K562 (cell line): ENCODE measurements around the gene NTRK2. TPM values are rescaled to one million over a fixed set of nuclear protein-coding genes. Genes with fewer than 3 reads are reported as not detected.

Experiments
- ATAC-seq: fragments of 200-7000 bp; cut with Tn5 transposase; 3 replicates; pipeline ENCODE4 v1.9.1; 2020; ENCODE audit warnings: moderate library complexity
- BruUV-seq: library from RNA; stranded (reverse); fragments of 400-500 nt; replicated peaks from 2 replicates; lab custom pipeline; 2021; lab: Mats Ljungman, UMichigan
- CTCF ChIA-PET: fragments of 300-600 bp; formaldehyde crosslinking; extraction: SDS; loops from one replicate; lab custom pipeline; 2021; ENCODE audit warnings: low intra/inter-chr PET ratio; lab: Yijun Ruan, JAX
- POLR2A ChIA-PET: fragments of 300-600, 350-650 bp; sonication (Branson Sonifier 250); formaldehyde crosslinking; extraction: SDS; loops from one replicate; lab custom pipeline; 2021; ENCODE audit warnings: antibody characterized with exemption, inconsistent platforms; lab: Yijun Ruan, JAX
- DNase-seq, 4 experiments: peaks; one replicate each; pipeline versions ENCODE4 v3.0.0 to v3.0.0-alpha.2; 2011 to 2018; ENCODE audit warnings: low spot score in 3 of 4, mixed read lengths in 3 of 4; ENCODE audit errors: extremely low read depth in 1 of 4
- FAIRE-seq: peaks from 2 replicates; lab custom pipeline; 2011; peaks lifted over from hg19 to GRCh38; lab: Jason Lieb, UNC
- H2AFZ ChIP-seq: 2 replicates; pipeline ENCODE4 v1.6.0; 2011; ENCODE audit warnings: low read depth, low read length, control low read depth, inconsistent platforms
- H3K27ac ChIP-seq: fragments of 200-600 bp; 3 replicates; pipeline ENCODE4 v1.8.0; 2011; ENCODE audit warnings: low read depth, mild to moderate bottlenecking, control low read depth, inconsistent platforms, low read length, moderate library complexity, mixed read lengths; ENCODE audit errors: extremely low read depth
- H3K27me3 ChIP-seq, 2 experiments: fragments of 300-600 bp in 1 of 2; 2 replicates in 1 of 2; 3 replicates in 1 of 2; pipeline versions ENCODE4 v1.6.0 to v1.8.0; 2011; ENCODE audit warnings: inconsistent platforms in 2 of 2, low read length in 2 of 2, mild to moderate bottlenecking in 1 of 2, mixed read lengths in 1 of 2, moderate library complexity in 1 of 2; ENCODE audit not compliant: control insufficient read depth in 2 of 2, insufficient read depth in 2 of 2
- H3K36me3 ChIP-seq: fragments of 300-600 bp; 3 replicates; pipeline ENCODE4 v1.8.0; 2011; ENCODE audit warnings: mild to moderate bottlenecking, low read length, inconsistent platforms; ENCODE audit not compliant: control insufficient read depth, insufficient read depth
- H3K4me1 ChIP-seq, 2 experiments: fragments of 200-600 bp in 1 of 2; replicated peaks in 1 of 2; 2 replicates in 1 of 2; 3 replicates in 1 of 2; pipeline versions ENCODE4 v1.5.1 to v1.8.0; 2011; ENCODE audit warnings: inconsistent platforms in 2 of 2, low read length in 2 of 2, mild to moderate bottlenecking in 1 of 2, mixed read lengths in 1 of 2, moderate library complexity in 1 of 2; ENCODE audit not compliant: control insufficient read depth in 2 of 2, insufficient read depth in 2 of 2
- H3K4me2 ChIP-seq: 2 replicates; pipeline ENCODE4 v1.6.1; 2011; ENCODE audit warnings: low read length, control low read depth, inconsistent platforms, mixed read lengths; ENCODE audit not compliant: insufficient read depth
- H3K4me3 ChIP-seq: fragments of 200-600 bp; sonication (generic), shearing (Covaris generic); 2 replicates; pipeline ENCODE4 v1.5.1; 2016; ENCODE audit warnings: control low read depth, inconsistent platforms
- H3K79me2 ChIP-seq: fragments of 200-600 bp; 3 replicates; pipeline ENCODE4 v1.8.0; 2011; ENCODE audit warnings: low read length, inconsistent platforms; ENCODE audit not compliant: control insufficient read depth, insufficient read depth
- H3K9ac ChIP-seq, 2 experiments: 2 replicates each; pipeline versions ENCODE4 v1.6.0 to v1.6.1; 2011; ENCODE audit warnings: low read depth in 2 of 2, low read length in 2 of 2, control low read depth in 1 of 2, inconsistent platforms in 1 of 2, mild to moderate bottlenecking in 1 of 2, mixed read lengths in 1 of 2; ENCODE audit not compliant: insufficient read depth in 1 of 2
- H3K9me1 ChIP-seq: one replicate; pipeline ENCODE4 v1.6.0; 2011; ENCODE audit warnings: inconsistent platforms, mild to moderate bottlenecking, low read length, moderate library complexity; ENCODE audit not compliant: control insufficient read depth, insufficient read depth
- H3K9me3 ChIP-seq: replicated peaks from 2 replicates; pipeline ENCODE4 v1.5.1; 2011; ENCODE audit warnings: low read depth, low read length, inconsistent platforms; ENCODE audit not compliant: control insufficient read depth, insufficient read depth
- H4K20me1 ChIP-seq: replicated peaks from 2 replicates; pipeline ENCODE4 v1.6.1; 2011; ENCODE audit warnings: low read length, inconsistent platforms, mixed read lengths; ENCODE audit not compliant: control insufficient read depth, insufficient read depth
- TFE3 ChIP-seq: fragments of 450-650 bp; formaldehyde crosslinking; IDR thresholded peaks from 2 replicates; pipeline ENCODE4 v1.4.0; 2020; ENCODE audit warnings: mild to moderate bottlenecking, mixed read lengths
- WGBS: fragments of 100-300 bp; shearing (Covaris generic); methylation state at CpG from one replicate; pipeline ENCODE4 v1.1.6; 2016; ENCODE audit warnings: low coverage, mixed read lengths; ENCODE audit not compliant: insufficient coverage; ENCODE audit errors: missing lambda C conversion rate; 5-methylcytosine and 5-hydroxymethylcytosine counted together
- in situ Hi-C: fragments of 300-500 bp; cut with MboI; formaldehyde crosslinking; loops from 4 replicates; pipeline ENCODE4 v1.15.0; 2018; ENCODE audit warnings: inconsistent platforms, mixed read lengths
- intact Hi-C: fragments of 100-400 bp; cut with micrococcal nuclease; formaldehyde crosslinking; loops from 2 replicates; pipeline ENCODE4 v1.14.2; 2022
- polyA plus RNA-seq, 8 experiments: library from polyadenylated mRNA; depleted of rRNA in 4 of 8; stranded (reverse) in 5 of 8; unstranded in 3 of 8; fragments of >200 nt; fragmentation: Nextera tagmentation in 2 of 8; fragmentation: Illumina TruSeq in 1 of 8; extraction: Ambion mirVana in 2 of 8; extraction: Trizol in 1 of 8; gene quantifications; 2 replicates each; pipeline versions ENCODE4 v1.2.1 to v1.2.3, GENCODE V29; 2011 to 2014; ENCODE audit warnings: inconsistent platforms in 1 of 8, missing spikeins in 1 of 8
- total RNA-seq, 7 experiments: library from RNA; depleted of rRNA in 6 of 7; stranded (reverse); fragments of >200 nt in 6 of 7; fragmentation: Illumina TruSeq in 2 of 7; extraction: Trizol in 2 of 7; gene quantifications; 2 replicates each; pipeline versions ENCODE4 v1.2.1 to v1.2.3, GENCODE V29; 2011 to 2021; ENCODE audit warnings: low replicate concordance in 1 of 7
- TF ChIP-seq, protein P1 (sequence below): fragments of 450-650 bp; IDR thresholded peaks from 2 replicates; pipeline ENCODE4 v1.6.1; 2016; ENCODE audit warnings: mild to moderate bottlenecking, moderate library complexity
- TF ChIP-seq, protein P2 (sequence below): fragments of 250-450 bp; sonication (Bioruptor Pico); IDR thresholded peaks from 2 replicates; pipeline ENCODE4 v1.5.0; 2021

NTRK2 gene
- total and polyA plus RNA-seq, 9 of the 15 experiments (the other 6 are each of a cell fraction or from before 2014, with no cell fraction given), result not detected

DNA sequence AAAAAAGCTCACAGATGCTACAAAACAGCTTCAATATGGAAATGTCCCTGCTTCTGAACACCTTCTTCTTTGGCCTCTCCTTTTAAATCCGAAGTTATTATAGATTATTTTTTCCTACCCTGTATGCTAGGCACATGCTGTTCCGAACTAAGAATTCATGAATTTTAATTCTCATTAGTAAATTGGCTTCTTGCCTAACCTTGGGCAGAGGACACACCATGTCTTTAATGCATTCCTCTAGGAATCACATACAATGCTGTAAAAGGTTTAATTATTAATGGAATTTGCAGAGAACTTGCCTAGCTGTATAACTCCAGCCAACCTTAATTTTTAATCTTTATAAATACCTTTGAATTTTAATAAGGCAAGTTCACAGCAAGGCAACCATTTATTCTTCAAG is 234.4 kb downstream of the NTRK2 start:
- no peak overlapping the region for H3K4me3 ChIP-seq
- WGBS, result 10% methylated on average over 2 of the region's 2 CpGs
- no TSS peak for BruUV-seq
- no peak overlapping the region for H3K9ac ChIP-seq
- FAIRE-seq (no peak), DNase-seq (no peak), ATAC-seq (no peak)
- no peaks in the 10 kb centered on the region for H3K9me1 ChIP-seq
- H2AFZ ChIP-seq, result no peak overlapping the region
- H3K79me2 ChIP-seq, result no peaks in the 10 kb centered on the region
- no peaks in the 10 kb centered on the region for H3K27me3 ChIP-seq
- H4K20me1 ChIP-seq, result no peaks in the 10 kb centered on the region
- no peaks in the 10 kb centered on the region for H3K9me3 ChIP-seq
- POLR2A ChIA-PET, result no interaction called here
- TF ChIP-seq, protein P1, sequence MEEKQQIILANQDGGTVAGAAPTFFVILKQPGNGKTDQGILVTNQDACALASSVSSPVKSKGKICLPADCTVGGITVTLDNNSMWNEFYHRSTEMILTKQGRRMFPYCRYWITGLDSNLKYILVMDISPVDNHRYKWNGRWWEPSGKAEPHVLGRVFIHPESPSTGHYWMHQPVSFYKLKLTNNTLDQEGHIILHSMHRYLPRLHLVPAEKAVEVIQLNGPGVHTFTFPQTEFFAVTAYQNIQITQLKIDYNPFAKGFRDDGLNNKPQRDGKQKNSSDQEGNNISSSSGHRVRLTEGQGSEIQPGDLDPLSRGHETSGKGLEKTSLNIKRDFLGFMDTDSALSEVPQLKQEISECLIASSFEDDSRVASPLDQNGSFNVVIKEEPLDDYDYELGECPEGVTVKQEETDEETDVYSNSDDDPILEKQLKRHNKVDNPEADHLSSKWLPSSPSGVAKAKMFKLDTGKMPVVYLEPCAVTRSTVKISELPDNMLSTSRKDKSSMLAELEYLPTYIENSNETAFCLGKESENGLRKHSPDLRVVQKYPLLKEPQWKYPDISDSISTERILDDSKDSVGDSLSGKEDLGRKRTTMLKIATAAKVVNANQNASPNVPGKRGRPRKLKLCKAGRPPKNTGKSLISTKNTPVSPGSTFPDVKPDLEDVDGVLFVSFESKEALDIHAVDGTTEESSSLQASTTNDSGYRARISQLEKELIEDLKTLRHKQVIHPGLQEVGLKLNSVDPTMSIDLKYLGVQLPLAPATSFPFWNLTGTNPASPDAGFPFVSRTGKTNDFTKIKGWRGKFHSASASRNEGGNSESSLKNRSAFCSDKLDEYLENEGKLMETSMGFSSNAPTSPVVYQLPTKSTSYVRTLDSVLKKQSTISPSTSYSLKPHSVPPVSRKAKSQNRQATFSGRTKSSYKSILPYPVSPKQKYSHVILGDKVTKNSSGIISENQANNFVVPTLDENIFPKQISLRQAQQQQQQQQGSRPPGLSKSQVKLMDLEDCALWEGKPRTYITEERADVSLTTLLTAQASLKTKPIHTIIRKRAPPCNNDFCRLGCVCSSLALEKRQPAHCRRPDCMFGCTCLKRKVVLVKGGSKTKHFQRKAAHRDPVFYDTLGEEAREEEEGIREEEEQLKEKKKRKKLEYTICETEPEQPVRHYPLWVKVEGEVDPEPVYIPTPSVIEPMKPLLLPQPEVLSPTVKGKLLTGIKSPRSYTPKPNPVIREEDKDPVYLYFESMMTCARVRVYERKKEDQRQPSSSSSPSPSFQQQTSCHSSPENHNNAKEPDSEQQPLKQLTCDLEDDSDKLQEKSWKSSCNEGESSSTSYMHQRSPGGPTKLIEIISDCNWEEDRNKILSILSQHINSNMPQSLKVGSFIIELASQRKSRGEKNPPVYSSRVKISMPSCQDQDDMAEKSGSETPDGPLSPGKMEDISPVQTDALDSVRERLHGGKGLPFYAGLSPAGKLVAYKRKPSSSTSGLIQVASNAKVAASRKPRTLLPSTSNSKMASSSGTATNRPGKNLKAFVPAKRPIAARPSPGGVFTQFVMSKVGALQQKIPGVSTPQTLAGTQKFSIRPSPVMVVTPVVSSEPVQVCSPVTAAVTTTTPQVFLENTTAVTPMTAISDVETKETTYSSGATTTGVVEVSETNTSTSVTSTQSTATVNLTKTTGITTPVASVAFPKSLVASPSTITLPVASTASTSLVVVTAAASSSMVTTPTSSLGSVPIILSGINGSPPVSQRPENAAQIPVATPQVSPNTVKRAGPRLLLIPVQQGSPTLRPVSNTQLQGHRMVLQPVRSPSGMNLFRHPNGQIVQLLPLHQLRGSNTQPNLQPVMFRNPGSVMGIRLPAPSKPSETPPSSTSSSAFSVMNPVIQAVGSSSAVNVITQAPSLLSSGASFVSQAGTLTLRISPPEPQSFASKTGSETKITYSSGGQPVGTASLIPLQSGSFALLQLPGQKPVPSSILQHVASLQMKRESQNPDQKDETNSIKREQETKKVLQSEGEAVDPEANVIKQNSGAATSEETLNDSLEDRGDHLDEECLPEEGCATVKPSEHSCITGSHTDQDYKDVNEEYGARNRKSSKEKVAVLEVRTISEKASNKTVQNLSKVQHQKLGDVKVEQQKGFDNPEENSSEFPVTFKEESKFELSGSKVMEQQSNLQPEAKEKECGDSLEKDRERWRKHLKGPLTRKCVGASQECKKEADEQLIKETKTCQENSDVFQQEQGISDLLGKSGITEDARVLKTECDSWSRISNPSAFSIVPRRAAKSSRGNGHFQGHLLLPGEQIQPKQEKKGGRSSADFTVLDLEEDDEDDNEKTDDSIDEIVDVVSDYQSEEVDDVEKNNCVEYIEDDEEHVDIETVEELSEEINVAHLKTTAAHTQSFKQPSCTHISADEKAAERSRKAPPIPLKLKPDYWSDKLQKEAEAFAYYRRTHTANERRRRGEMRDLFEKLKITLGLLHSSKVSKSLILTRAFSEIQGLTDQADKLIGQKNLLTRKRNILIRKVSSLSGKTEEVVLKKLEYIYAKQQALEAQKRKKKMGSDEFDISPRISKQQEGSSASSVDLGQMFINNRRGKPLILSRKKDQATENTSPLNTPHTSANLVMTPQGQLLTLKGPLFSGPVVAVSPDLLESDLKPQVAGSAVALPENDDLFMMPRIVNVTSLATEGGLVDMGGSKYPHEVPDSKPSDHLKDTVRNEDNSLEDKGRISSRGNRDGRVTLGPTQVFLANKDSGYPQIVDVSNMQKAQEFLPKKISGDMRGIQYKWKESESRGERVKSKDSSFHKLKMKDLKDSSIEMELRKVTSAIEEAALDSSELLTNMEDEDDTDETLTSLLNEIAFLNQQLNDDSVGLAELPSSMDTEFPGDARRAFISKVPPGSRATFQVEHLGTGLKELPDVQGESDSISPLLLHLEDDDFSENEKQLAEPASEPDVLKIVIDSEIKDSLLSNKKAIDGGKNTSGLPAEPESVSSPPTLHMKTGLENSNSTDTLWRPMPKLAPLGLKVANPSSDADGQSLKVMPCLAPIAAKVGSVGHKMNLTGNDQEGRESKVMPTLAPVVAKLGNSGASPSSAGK, result no peak
- no peak for TF ChIP-seq TFE3 (CRISPR knock-in tag)
- TF ChIP-seq, protein P2, sequence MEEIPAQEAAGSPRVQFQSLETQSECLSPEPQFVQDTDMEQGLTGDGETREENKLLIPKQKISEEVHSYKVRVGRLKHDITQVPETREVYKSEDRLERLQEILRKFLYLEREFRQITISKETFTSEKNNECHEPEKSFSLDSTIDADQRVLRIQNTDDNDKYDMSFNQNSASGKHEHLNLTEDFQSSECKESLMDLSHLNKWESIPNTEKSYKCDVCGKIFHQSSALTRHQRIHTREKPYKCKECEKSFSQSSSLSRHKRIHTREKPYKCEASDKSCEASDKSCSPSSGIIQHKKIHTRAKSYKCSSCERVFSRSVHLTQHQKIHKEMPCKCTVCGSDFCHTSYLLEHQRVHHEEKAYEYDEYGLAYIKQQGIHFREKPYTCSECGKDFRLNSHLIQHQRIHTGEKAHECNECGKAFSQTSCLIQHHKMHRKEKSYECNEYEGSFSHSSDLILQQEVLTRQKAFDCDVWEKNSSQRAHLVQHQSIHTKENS (CRISPR knock-in tag), result no peak
- TF ChIP-seq, all 486 proteins: peak for 0
- H3K4me2 ChIP-seq, result no peak overlapping the region
- no peak overlapping the region for H3K27ac ChIP-seq
- intact Hi-C loops, result no loop called here
- CTCF ChIA-PET, result no interaction called here
- H3K4me1 ChIP-seq, result no peaks in the 10 kb centered on the region
- in situ Hi-C loops, result no loop called here
- H3K36me3 ChIP-seq, result no peaks in the 10 kb centered on the region
